Astrocyte of the spinal cord (primary cell): ENCODE data around the gene CHRNG.
A peak's percentile ranks its signal among the peaks of the same experiment; 100 is the strongest.
"Not testable (repeated sequence)": the region's sequence is repeated elsewhere in the genome, so short reads cannot be mapped to it uniquely, and the experiment has no call there.

Source experiments
- DNase-seq: peaks from one replicate; pipeline ENCODE4 v3.0.0; 2011; ENCODE audit warnings: low read depth, low spot score
- H3K4me3 ChIP-seq: 2 replicates; pipeline ENCODE4 v1.5.1; 2011; ENCODE audit warnings: low read depth, mild to moderate bottlenecking, low read length, moderate library complexity
- in situ Hi-C: cut with HindIII; loops from 2 replicates; pipeline ENCODE4 v1.10.0; 2017; ENCODE audit warnings: low sequenced_read_pairs
- TF ChIP-seq, protein P1 (sequence below): IDR thresholded peaks from 2 replicates; pipeline ENCODE4 v1.5.1; 2012; ENCODE audit warnings: low read depth, mild to moderate bottlenecking, low read length, inconsistent platforms

Gene CHRNG

DNA sequence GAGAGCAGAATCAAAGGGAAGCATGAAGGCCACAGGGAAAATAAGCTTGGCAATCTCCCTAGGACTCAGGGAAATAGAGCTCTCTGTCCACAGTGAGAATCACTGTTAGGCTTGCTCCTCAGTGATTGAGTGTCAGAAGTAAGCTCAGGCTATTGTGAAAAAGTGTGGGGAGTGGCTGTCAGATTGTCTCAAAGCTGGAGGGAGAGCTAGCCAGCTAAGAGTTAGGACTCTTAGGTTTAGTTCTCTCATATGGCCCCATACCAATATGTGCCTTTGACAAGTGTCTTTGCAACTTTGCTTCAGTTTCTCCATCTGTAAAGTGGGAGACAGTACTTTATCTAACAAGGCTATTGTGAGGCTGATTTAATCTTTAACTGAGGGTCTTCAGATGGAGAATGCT is 28.2 kb downstream of the CHRNG start:
- no peak overlapping the region for H3K4me3 ChIP-seq
- DNase-seq, result no peak
- in situ Hi-C loops, result no loop called here
- TF ChIP-seq, protein P1, sequence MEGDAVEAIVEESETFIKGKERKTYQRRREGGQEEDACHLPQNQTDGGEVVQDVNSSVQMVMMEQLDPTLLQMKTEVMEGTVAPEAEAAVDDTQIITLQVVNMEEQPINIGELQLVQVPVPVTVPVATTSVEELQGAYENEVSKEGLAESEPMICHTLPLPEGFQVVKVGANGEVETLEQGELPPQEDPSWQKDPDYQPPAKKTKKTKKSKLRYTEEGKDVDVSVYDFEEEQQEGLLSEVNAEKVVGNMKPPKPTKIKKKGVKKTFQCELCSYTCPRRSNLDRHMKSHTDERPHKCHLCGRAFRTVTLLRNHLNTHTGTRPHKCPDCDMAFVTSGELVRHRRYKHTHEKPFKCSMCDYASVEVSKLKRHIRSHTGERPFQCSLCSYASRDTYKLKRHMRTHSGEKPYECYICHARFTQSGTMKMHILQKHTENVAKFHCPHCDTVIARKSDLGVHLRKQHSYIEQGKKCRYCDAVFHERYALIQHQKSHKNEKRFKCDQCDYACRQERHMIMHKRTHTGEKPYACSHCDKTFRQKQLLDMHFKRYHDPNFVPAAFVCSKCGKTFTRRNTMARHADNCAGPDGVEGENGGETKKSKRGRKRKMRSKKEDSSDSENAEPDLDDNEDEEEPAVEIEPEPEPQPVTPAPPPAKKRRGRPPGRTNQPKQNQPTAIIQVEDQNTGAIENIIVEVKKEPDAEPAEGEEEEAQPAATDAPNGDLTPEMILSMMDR, result no peak

DNA sequence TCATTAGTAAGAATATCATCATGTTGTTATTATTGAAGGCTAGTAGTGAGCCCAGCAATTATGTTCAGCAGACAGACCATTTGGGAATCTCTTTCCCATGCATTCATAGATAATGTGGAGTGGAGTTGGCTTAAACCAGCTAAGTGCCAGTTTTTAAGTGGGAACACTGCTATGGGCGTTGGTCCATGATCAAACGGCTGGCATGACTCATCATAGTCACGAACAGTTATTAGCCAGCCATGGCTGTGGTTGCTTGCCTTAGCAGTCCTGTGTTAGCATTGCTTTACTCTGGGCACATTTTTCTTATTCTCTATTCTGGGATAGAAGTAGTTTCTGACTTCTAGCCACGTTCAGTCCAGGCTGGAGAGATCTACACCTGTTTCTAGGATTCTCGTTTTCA is 28.7 kb downstream of the CHRNG start:
- DNase-seq, result peak; percentile 84
- TF ChIP-seq, protein P1, result no peak
- H3K4me3 ChIP-seq, result no peak overlapping the region
- in situ Hi-C loops, result no loop called here

DNA sequence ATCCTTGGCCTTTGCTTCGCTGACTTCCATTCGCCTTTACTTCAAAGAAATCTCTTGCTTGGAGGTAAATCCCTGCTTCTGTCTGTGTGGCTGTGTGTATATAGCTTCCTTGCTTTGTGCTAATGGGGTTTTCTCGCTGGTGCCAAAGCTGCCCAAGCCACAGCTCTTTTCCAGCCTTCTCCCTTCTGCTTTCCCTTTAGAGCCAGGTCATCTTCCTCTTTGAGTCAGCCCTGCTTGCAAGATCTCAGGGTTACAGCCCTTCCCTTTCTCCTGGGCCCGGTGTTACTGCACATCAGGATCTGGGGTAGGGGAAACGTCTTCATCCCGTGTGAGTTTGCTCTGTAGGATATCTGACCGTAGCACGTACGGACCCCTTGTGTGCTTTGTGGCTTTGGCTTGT is 30.0 kb downstream of the CHRNG start:
- no peak overlapping the region for H3K4me3 ChIP-seq
- TF ChIP-seq, protein P1, result no peak
- in situ Hi-C loops, result no loop called here
- no peak for DNase-seq

DNA sequence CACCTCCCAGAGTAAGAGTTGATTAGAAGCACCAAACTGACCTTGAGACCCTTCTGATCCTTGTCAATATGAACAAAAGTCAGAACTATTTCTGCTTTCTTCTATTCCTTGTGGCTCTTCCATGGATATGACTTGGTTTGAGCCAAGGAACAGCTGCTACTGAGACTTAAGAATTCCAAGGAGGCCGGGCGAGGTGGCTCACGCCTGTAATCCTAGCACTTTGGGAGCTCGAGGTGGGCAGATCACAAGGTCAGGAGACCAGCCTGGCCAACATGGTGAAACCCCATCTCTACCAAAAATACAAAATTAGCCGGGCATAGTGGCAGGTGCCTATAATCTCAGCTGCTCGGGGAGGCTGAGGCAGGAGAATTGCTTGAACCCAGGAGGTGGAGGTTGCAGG is 31.0 kb downstream of the CHRNG start:
- DNase-seq, H3K4me3 ChIP-seq, in situ Hi-C loops: not testable (repeated sequence)

DNA sequence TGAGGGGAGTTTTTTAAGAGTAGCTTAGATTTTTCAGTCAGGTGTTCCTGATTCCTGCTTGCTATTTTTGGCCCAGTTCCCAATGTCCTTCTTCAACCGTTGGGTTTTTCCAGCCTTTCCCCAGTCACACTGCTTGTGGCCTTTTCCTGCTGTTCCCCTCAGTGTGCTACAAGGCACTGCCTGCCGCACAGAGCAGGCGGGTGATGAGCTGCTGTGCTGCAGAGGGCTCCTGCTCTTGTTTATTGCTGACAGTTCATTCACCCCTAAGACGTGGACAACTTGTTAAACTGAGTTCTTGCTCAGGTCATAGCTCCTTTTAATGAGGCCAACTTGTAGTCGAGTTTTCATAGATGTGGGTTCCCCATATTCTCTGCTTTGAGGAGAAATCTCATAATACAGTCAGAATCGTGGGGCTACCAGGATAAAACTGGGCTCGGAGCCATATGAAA is 31.6 kb downstream of the CHRNG start:
- in situ Hi-C loops, result no loop called here
- TF ChIP-seq, protein P1, result no peak
- no peak overlapping the region for H3K4me3 ChIP-seq
- DNase-seq, result peak; percentile 19

DNA sequence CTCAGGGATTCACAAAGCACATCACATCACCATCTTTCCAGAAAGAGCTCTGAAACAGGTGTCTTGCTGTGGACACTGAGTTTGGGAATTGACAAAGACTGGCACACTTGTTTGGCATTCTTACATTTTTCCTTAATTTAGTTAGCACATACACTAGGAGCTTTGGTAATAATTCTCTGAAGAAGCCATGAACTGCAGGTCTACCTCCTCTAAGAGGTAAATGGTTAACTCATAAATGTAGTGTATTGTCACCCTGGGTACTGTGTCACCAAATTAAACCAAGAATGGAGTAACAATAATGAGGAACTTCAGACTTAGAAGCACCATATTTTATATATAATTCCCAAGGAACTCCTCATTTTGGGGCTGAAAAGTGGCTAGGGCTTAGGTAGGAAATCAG is 33.5 kb downstream of the CHRNG start:
- no peak for DNase-seq
- H3K4me3 ChIP-seq, result no peak overlapping the region
- TF ChIP-seq, protein P1, result no peak
- in situ Hi-C loops, result no loop called here

DNA sequence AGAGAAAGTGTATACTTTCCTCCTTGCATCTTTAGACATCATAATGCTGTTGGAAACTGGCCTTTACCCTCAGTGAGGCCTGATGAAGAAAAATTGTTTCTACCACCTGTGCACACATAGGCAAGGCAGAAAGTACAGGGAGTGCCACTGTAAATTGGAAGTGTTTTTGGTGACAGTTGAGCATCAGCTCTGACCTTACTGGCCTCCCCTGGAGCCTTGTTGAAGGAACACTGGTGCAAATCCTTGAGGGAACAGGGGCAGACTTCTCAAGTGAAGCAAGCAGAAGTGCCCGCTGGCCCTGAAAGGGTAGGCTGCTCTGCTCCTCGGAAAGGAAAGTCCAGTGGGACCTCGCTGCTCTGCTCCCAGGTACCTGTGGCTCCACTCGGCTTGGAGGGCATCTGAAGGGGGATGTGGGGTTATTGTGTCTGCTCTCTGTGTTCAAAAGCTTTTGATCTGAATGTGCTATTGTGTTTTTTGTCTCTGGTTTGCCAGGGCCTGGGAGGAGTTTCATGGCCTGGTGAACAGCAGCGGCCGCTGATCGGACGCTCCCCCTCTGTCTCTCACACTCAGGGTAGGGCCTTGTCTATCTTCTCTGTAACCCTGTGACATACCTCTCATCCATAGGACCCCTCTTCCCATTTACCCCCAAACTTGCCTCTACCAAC is 34.4 kb downstream of the CHRNG start:
- H3K4me3 ChIP-seq, result no peak overlapping the region
- TF ChIP-seq, protein P1, result no peak
- in situ Hi-C loops, result no loop called here
- no peak for DNase-seq
